GM23338 (cell line): ENCODE results near the gene ALDH1L2. TPM values are rescaled to one million over a fixed set of nuclear protein-coding genes. Genes with fewer than 3 reads are reported as not detected.

Experiments
- ATAC-seq: fragments of 200-7000 bp; cut with Tn5 transposase; 3 replicates; pipeline ENCODE4 v1.9.1; 2020
- DNase-seq: peaks from one replicate; pipeline ENCODE4 v3.0.0-alpha.2; 2015; ENCODE audit warnings: low spot score
- H2AFZ ChIP-seq: fragments of 200-600 bp; sonication (generic); 2 replicates; pipeline ENCODE4 v1.8.0; 2016; ENCODE audit warnings: antibody characterized with exemption, mild to moderate bottlenecking, moderate library complexity
- H3F3A ChIP-seq: fragments of 200-600 bp; sonication (generic); replicated peaks from 2 replicates; pipeline ENCODE4 v1.8.0; 2017; ENCODE audit warnings: antibody characterized with exemption, mixed run types, low read depth
- H3K27ac ChIP-seq: fragments of 200-600 bp; sonication (generic); 2 replicates; pipeline ENCODE4 v1.6.1; 2016; ENCODE audit warnings: low read depth
- H3K27me3 ChIP-seq: fragments of 200-600 bp; sonication (generic); 2 replicates; pipeline ENCODE4 v1.8.0; 2016; ENCODE audit warnings: mild to moderate bottlenecking, mixed run types, moderate library complexity; ENCODE audit not compliant: insufficient read depth
- H3K36me3 ChIP-seq: fragments of 200-600 bp; sonication (generic); 2 replicates; pipeline ENCODE4 v1.8.0; 2016; ENCODE audit warnings: mild to moderate bottlenecking; ENCODE audit not compliant: insufficient read depth
- H3K4me1 ChIP-seq: fragments of 200-600 bp; sonication (generic); 2 replicates; pipeline ENCODE4 v1.8.0; 2016; ENCODE audit warnings: mild to moderate bottlenecking, moderate library complexity; ENCODE audit not compliant: insufficient read depth
- H3K4me2 ChIP-seq: fragments of 200-600 bp; sonication (generic); 2 replicates; pipeline ENCODE4 v1.7.1; 2017; ENCODE audit warnings: mixed run types
- H3K4me3 ChIP-seq: fragments of 200-600 bp; sonication (generic); 2 replicates; pipeline ENCODE4 v1.6.1; 2016; ENCODE audit warnings: mixed run types
- H3K79me2 ChIP-seq: fragments of 200-600 bp; sonication (generic); replicated peaks from 2 replicates; pipeline ENCODE4 v1.8.0; 2017; ENCODE audit warnings: mild to moderate bottlenecking; ENCODE audit not compliant: insufficient read depth
- H3K9me2 ChIP-seq: fragments of 200-600 bp; sonication (generic); 2 replicates; pipeline ENCODE4 v1.8.0; 2017; ENCODE audit not compliant: insufficient read depth
- H4K20me1 ChIP-seq: fragments of 200-600 bp; sonication (generic); replicated peaks from 2 replicates; pipeline ENCODE4 v1.8.0; 2017; ENCODE audit warnings: mild to moderate bottlenecking; ENCODE audit not compliant: insufficient read depth
- H3K27ac Mint-ChIP-seq: 2 replicates; pipeline ENCODE4 v1.8.0; 2020; ENCODE audit warnings: inconsistent platforms, mild to moderate bottlenecking, moderate library complexity, mixed read lengths
- H3K27me3 Mint-ChIP-seq: 3 replicates; pipeline ENCODE4 v1.8.0; 2022; ENCODE audit warnings: low read depth, mild to moderate bottlenecking, moderate library complexity, mixed read lengths, inconsistent platforms; ENCODE audit not compliant: insufficient read depth, poor library complexity
- H3K36me3 Mint-ChIP-seq: 3 replicates; pipeline ENCODE4 v1.8.0; 2021; ENCODE audit warnings: low read depth, mild to moderate bottlenecking, inconsistent platforms, moderate library complexity, mixed read lengths
- H3K4me1 Mint-ChIP-seq: 3 replicates; pipeline ENCODE4 v1.8.0; 2020; ENCODE audit warnings: mild to moderate bottlenecking, inconsistent platforms, mixed read lengths
- H3K4me3 Mint-ChIP-seq: 3 replicates; pipeline ENCODE4 v1.8.0; 2021; ENCODE audit warnings: moderate library complexity, mild to moderate bottlenecking, inconsistent platforms, mixed read lengths
- H3K9me3 Mint-ChIP-seq: 3 replicates; pipeline ENCODE4 v1.8.0; 2020; ENCODE audit warnings: moderate library complexity, mild to moderate bottlenecking, inconsistent platforms, mixed read lengths
- CREB1 ChIP-seq: fragments of 250-450 bp; sonication (Bioruptor Pico); IDR thresholded peaks from 2 replicates; pipeline ENCODE4 v1.5.0; 2020; ENCODE audit warnings: low read depth, mild to moderate bottlenecking, moderate library complexity
- EZH2phosphoT487 ChIP-seq: fragments of 200-600 bp; sonication (generic); IDR thresholded peaks from one replicate; pipeline ENCODE4 v1.8.1; 2018; ENCODE audit warnings: antibody characterized with exemption; ENCODE audit not compliant: unreplicated experiment
- JUNB ChIP-seq: IDR thresholded peaks from one replicate; pipeline ENCODE4 v1.6.1; 2016; ENCODE audit warnings: antibody characterized with exemption; ENCODE audit not compliant: unreplicated experiment
- NANOG ChIP-seq: IDR thresholded peaks from 2 replicates; pipeline ENCODE4 v1.6.1; 2016; ENCODE audit warnings: antibody characterized with exemption, borderline replicate concordance
- POLR2AphosphoS5 ChIP-seq: IDR thresholded peaks from 2 replicates; pipeline ENCODE4 v1.6.1; 2016; ENCODE audit warnings: antibody characterized with exemption, low read depth
- STAT1 ChIP-seq: IDR thresholded peaks from one replicate; pipeline ENCODE4 v1.6.1; 2016; ENCODE audit warnings: antibody characterized with exemption; ENCODE audit not compliant: unreplicated experiment
- ZNF114 ChIP-seq: fragments of 250-450 bp; sonication (Bioruptor Pico); IDR thresholded peaks from 2 replicates; pipeline ENCODE4 v1.5.0; 2020; ENCODE audit warnings: mild to moderate bottlenecking, moderate library complexity
- ZNF331 ChIP-seq: fragments of 250-450 bp; sonication (Bioruptor Pico); IDR thresholded peaks from 2 replicates; pipeline ENCODE4 v1.5.0; 2020; ENCODE audit warnings: low read depth, mild to moderate bottlenecking, moderate library complexity
- polyA plus RNA-seq: library from polyadenylated mRNA; unstranded; fragments of >200 nt; fragmentation: Nextera tagmentation; extraction: Ambion mirVana; gene quantifications from 2 replicates; pipeline ENCODE4 v1.2.1, GENCODE V29; 2016
- total RNA-seq: library from RNA; depleted of rRNA; stranded (reverse); fragments of >200 nt; shearing (Covaris generic); gene quantifications from 2 replicates; pipeline ENCODE4 v1.2.3, GENCODE V29; 2014
- TF ChIP-seq, protein P1 (sequence below): IDR thresholded peaks from one replicate; pipeline ENCODE4 v1.6.1; 2018; ENCODE audit warnings: antibody characterized with exemption; ENCODE audit not compliant: unreplicated experiment
- TF ChIP-seq, protein P2 (sequence below): fragments of 250-450 bp; sonication (Bioruptor Pico); IDR thresholded peaks from 2 replicates; pipeline ENCODE4 v1.5.0; 2020; ENCODE audit warnings: mild to moderate bottlenecking, moderate library complexity
- TF ChIP-seq, protein P3 (sequence below): IDR thresholded peaks from 2 replicates; pipeline ENCODE4 v1.6.1; 2016; ENCODE audit warnings: antibody characterized with exemption

ALDH1L2 gene
- total and polyA plus RNA-seq, 2 experiments from 2014 or later = 5.8 to 9.1 TPM

DNA sequence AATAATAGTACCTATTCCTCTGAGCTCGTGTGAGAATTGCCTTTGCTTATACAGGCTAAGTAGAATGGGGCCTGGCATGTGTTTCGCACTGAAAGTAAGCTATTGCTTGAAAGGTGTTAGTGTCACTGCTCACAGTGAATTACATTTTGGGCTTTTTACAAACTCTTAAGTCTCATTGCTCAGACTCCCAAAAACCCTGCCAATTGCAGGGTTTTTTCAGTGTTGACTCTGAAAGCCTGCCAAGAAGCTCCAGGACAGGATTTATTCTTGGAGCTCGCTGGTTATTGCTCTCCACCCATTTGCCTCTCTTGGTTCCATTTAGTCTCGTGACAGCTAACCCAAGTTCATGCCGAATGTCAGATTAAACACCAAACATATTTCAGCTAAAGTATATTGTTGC, 58.4 kb downstream of the ALDH1L2 start (continued):
- TF ChIP-seq, protein P1, sequence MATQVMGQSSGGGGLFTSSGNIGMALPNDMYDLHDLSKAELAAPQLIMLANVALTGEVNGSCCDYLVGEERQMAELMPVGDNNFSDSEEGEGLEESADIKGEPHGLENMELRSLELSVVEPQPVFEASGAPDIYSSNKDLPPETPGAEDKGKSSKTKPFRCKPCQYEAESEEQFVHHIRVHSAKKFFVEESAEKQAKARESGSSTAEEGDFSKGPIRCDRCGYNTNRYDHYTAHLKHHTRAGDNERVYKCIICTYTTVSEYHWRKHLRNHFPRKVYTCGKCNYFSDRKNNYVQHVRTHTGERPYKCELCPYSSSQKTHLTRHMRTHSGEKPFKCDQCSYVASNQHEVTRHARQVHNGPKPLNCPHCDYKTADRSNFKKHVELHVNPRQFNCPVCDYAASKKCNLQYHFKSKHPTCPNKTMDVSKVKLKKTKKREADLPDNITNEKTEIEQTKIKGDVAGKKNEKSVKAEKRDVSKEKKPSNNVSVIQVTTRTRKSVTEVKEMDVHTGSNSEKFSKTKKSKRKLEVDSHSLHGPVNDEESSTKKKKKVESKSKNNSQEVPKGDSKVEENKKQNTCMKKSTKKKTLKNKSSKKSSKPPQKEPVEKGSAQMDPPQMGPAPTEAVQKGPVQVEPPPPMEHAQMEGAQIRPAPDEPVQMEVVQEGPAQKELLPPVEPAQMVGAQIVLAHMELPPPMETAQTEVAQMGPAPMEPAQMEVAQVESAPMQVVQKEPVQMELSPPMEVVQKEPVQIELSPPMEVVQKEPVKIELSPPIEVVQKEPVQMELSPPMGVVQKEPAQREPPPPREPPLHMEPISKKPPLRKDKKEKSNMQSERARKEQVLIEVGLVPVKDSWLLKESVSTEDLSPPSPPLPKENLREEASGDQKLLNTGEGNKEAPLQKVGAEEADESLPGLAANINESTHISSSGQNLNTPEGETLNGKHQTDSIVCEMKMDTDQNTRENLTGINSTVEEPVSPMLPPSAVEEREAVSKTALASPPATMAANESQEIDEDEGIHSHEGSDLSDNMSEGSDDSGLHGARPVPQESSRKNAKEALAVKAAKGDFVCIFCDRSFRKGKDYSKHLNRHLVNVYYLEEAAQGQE = no peak
- no peak for TF ChIP-seq NANOG
- TF ChIP-seq CREB1 (CRISPR knock-in tag) = no peak
- TF ChIP-seq JUNB = no peak
- no peak for TF ChIP-seq EZH2phosphoT487
- no peak for TF ChIP-seq STAT1

DNA sequence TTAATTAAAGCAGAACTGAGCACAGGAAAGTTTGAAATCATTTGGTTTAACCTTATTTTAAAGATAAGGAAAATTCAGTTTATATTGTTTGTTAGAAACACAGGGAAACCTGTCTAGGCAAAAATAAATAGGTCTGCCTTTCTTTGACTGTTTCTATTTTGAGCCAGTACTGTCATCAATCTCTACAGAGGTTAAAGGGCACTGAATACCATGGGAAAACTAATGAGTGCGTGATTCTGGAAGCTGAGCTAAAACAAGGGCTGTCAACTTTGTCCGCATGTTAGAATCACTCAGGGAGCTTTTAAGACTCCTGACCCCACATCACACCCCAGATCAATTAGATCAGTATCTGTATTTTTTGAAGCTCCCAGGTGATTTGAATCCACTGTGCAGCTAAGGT, 59.3 kb downstream of the ALDH1L2 start:
- Histone ChIP-seq H2AFZ (no peak overlapping the region), H3K4me1 (0 out of 2 replicates have a peak, but pooled peaks cover 8% of the 10 kb centered on the region), H3K9me2 (no peaks in the 10 kb centered on the region), H4K20me1 (peaks cover 5% of the 10 kb centered on the region; the same call in 1 of the 2 replicates), H3K27me3 (no peaks in the 10 kb centered on the region), H3K36me3 (no peaks in the 10 kb centered on the region), H3K27ac (no peak overlapping the region), H3K79me2 (no peaks in the 10 kb centered on the region), H3F3A (no peaks in the 10 kb centered on the region), H3K4me3 (no peak overlapping the region), H3K4me2 (no peak overlapping the region)
- H3K9me3 Mint-ChIP-seq = no peaks in the 10 kb centered on the region
- DNase-seq = no peak
- no peaks in the 10 kb centered on the region for H3K27me3 Mint-ChIP-seq
- H3K4me3 Mint-ChIP-seq = no peak overlapping the region
- no peaks in the 10 kb centered on the region; the same call in 2 of the 3 replicates for H3K36me3 Mint-ChIP-seq
- peaks cover 11% of the 10 kb centered on the region; the same call in 2 of the 3 replicates for H3K4me1 Mint-ChIP-seq
- no peak overlapping the region for H3K27ac Mint-ChIP-seq
- no peak for ATAC-seq
- TF ChIP-seq CREB1 (CRISPR knock-in tag) (no peak), POLR2AphosphoS5 (no peak), ZNF114 (CRISPR knock-in tag) (no peak), EZH2phosphoT487 (no peak), JUNB (no peak), ZNF331 (CRISPR knock-in tag) (no peak)
- TF ChIP-seq, protein P1 = no peak
- TF ChIP-seq, protein P2, sequence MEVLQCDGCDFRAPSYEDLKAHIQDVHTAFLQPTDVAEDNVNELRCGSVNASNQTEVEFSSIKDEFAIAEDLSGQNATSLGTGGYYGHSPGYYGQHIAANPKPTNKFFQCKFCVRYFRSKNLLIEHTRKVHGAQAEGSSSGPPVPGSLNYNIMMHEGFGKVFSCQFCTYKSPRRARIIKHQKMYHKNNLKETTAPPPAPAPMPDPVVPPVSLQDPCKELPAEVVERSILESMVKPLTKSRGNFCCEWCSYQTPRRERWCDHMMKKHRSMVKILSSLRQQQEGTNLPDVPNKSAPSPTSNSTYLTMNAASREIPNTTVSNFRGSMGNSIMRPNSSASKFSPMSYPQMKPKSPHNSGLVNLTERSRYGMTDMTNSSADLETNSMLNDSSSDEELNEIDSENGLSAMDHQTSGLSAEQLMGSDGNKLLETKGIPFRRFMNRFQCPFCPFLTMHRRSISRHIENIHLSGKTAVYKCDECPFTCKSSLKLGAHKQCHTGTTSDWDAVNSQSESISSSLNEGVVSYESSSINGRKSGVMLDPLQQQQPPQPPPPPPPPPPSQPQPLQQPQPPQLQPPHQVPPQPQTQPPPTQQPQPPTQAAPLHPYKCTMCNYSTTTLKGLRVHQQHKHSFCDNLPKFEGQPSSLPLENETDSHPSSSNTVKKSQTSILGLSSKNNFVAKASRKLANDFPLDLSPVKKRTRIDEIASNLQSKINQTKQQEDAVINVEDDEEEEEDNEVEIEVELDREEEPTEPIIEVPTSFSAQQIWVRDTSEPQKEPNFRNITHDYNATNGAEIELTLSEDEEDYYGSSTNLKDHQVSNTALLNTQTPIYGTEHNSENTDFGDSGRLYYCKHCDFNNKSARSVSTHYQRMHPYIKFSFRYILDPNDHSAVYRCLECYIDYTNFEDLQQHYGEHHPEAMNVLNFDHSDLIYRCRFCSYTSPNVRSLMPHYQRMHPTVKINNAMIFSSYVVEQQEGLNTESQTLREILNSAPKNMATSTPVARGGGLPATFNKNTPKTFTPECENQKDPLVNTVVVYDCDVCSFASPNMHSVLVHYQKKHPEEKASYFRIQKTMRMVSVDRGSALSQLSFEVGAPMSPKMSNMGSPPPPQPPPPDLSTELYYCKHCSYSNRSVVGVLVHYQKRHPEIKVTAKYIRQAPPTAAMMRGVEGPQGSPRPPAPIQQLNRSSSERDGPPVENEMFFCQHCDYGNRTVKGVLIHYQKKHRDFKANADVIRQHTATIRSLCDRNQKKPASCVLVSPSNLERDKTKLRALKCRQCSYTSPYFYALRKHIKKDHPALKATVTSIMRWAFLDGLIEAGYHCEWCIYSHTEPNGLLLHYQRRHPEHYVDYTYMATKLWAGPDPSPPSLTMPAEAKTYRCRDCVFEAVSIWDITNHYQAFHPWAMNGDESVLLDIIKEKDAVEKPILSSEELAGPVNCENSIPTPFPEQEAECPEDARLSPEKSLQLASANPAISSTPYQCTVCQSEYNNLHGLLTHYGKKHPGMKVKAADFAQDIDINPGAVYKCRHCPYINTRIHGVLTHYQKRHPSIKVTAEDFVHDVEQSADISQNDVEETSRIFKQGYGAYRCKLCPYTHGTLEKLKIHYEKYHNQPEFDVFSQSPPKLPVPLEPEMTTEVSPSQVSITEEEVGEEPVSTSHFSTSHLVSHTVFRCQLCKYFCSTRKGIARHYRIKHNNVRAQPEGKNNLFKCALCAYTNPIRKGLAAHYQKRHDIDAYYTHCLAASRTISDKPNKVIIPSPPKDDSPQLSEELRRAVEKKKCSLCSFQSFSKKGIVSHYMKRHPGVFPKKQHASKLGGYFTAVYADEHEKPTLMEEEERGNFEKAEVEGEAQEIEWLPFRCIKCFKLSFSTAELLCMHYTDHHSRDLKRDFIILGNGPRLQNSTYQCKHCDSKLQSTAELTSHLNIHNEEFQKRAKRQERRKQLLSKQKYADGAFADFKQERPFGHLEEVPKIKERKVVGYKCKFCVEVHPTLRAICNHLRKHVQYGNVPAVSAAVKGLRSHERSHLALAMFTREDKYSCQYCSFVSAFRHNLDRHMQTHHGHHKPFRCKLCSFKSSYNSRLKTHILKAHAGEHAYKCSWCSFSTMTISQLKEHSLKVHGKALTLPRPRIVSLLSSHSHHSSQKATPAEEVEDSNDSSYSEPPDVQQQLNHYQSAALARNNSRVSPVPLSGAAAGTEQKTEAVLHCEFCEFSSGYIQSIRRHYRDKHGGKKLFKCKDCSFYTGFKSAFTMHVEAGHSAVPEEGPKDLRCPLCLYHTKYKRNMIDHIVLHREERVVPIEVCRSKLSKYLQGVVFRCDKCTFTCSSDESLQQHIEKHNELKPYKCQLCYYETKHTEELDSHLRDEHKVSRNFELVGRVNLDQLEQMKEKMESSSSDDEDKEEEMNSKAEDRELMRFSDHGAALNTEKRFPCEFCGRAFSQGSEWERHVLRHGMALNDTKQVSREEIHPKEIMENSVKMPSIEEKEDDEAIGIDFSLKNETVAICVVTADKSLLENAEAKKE = no peak
- TF ChIP-seq, protein P3, sequence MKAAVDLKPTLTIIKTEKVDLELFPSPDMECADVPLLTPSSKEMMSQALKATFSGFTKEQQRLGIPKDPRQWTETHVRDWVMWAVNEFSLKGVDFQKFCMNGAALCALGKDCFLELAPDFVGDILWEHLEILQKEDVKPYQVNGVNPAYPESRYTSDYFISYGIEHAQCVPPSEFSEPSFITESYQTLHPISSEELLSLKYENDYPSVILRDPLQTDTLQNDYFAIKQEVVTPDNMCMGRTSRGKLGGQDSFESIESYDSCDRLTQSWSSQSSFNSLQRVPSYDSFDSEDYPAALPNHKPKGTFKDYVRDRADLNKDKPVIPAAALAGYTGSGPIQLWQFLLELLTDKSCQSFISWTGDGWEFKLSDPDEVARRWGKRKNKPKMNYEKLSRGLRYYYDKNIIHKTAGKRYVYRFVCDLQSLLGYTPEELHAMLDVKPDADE = no peak
